GM18526 (cell line): ENCODE measurements around the gene ATP2B2.

Experiments
- POLR2A ChIP-seq: IDR thresholded peaks from 3 replicates; pipeline ENCODE4 v1.6.1; 2011; ENCODE audit not compliant: insufficient read length; ENCODE audit errors: extremely low read depth

Gene ATP2B2

GRCh38 chr3:10349801-10350200 lies 155.6 kb downstream of the ATP2B2 start:
- no peak for TF ChIP-seq POLR2A

GRCh38 chr3:10348404-10348721 lies 157.0 kb downstream of the ATP2B2 start:
- TF ChIP-seq POLR2A: no peak

GRCh38 chr3:10347648-10348403 lies 157.6 kb downstream of the ATP2B2 start:
- no peak for TF ChIP-seq POLR2A

- TF ChIP-seq POLR2A: no peak
These were observed 159.5 kb downstream of the ATP2B2 start for GRCh38 chr3:10345911-10346310.

- no peak for TF ChIP-seq POLR2A
These were observed 160.3 kb downstream of the ATP2B2 start for GRCh38 chr3:10344944-10345575.

GRCh38 chr3:10344147-10344943 lies 161.0 kb downstream of the ATP2B2 start:
- TF ChIP-seq POLR2A: no peak

- no peak for TF ChIP-seq POLR2A
These were observed 161.9 kb downstream of the ATP2B2 start for GRCh38 chr3:10343526-10343925.

GRCh38 chr3:10342781-10343180 lies 162.6 kb downstream of the ATP2B2 start:
- TF ChIP-seq POLR2A: no peak

- TF ChIP-seq POLR2A: no peak
These were observed 163.4 kb downstream of the ATP2B2 start for GRCh38 chr3:10341901-10342398.

- no peak for TF ChIP-seq POLR2A
These were observed 164.9 kb downstream of the ATP2B2 start for GRCh38 chr3:10340476-10340875.

GRCh38 chr3:10340046-10340445 lies 165.3 kb downstream of the ATP2B2 start:
- no peak for TF ChIP-seq POLR2A

- TF ChIP-seq POLR2A: no peak
These were observed 165.9 kb downstream of the ATP2B2 start for GRCh38 chr3:10339376-10339955.

GRCh38 chr3:10338591-10339353 lies 166.6 kb downstream of the ATP2B2 start:
- TF ChIP-seq POLR2A: no peak

GRCh38 chr3:10338164-10338470 lies 167.3 kb downstream of the ATP2B2 start:
- TF ChIP-seq POLR2A: no peak

- no peak for TF ChIP-seq POLR2A
These were observed 167.8 kb downstream of the ATP2B2 start for GRCh38 chr3:10337323-10338163.

- TF ChIP-seq POLR2A: no peak
These were observed 168.6 kb downstream of the ATP2B2 start for GRCh38 chr3:10336761-10337160.
